GM18517 (cell line): ENCODE measurements around the gene CREM.

ENCODE experiments used
- ATAC-seq: cut with Tn5 transposase; IDR thresholded peaks from one replicate; pipeline ENCODE4 v1.9.1; 2021; ENCODE audit warnings: mild to moderate bottlenecking, moderate library complexity; ENCODE audit not compliant: unreplicated experiment

CREM gene

DNA sequence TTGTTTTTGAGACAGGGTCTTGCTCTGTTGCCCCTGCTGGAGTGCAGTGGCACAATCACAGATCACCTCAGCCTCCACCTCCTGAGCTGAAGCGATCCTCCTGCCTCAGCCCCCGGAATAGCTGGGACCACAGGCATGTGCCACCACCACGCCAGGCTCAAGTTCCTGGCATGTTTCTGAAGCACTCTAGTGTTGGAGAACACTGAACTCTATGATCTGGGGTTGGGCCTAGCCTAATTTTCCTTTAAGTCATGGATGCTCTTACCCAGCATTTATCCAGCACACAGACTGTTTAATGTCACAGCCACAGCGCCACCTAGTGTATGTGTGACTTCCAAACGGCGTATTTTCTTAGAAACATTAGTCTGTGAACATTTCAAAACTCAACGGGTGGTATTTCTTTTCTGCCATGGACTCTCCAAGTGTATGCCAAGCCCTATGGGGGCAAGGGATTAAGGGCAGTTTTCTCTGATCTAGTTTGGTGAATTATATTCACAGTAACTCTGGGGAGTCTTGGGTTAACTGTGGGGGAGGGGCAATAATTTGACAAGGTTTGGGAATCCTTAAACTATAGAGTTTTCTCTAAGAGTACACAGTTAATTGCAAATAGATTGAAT is 91.8 kb downstream of the CREM start:
- ATAC-seq: peak; percentile 82

DNA sequence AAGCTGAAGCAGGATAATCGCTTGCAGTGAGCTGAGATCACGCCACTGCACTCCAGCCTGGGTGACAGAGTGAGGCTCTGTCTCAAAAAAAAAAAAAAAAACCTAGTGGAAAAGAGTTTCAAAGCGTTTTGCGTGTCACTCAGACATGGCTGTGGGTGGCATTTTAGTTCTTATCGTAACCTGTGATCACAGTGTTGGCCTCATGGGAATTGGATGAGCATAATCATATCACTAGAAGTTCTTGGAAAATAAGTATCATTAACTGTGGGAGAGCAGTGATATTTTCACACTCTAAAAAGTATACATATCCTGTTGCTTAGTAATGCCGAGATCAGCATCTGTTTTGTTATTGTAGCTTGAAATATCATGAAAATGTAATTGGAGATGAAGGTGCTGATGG is 92.6 kb downstream of the CREM start:
- no peak for ATAC-seq

- no peak for ATAC-seq
These were observed 93.5 kb downstream of the CREM start for GRCh38 chr10:35219891-35220890.

GRCh38 chr10:35223016-35223415 is 96.4 kb downstream of the CREM start:
- no peak for ATAC-seq

DNA sequence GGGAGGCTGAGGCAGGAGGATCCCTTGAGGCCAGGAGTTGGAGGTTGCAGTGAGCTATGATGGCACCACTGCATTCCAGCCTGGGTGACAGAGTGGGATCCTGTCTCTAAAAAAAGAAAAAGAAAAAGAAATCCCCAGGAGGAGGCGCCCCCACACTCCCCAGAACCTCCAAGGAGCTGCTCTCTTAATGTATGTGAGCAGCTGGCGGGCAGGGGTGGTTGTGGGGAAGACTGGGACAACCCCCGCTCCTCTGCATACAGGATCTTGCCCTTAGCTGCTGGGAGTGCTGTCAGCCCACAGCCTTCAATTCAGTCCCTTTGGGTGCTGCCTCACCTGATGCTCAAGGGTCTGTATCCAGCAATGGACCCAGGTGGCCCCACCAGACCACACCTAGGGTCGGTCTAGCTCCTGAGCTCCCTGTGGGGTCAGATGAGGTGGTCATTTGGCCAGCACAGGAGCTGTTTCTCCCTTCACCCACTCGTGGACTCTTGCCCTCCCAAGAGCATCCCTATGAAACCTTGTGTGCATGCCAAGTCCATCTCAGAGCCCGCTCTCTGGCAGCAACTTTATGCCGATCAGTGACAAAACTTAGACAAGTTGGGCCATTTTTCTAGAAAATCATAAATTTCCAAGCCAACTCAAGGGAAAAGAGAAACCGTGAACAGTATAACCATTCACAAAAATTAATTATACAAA is 97.5 kb downstream of the CREM start:
- no peak for ATAC-seq

DNA sequence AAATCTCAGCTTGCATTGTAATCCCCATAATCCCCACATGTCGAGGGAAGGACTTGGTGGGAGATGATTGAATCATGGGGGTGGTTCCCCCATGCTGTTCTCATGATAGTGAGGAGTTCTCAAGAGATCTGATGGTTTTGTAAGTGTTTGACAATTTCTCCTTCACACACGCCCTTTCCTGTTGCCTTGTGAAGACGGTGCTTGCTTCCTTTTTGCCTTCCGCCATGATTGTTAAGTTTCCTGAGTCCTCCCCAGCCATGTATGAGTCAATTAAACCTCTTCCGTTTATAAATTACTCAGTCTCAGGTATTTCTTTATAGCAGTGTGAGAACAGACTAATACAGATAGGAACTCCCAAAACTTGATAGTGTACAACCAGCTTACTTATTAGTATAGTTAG is 98.6 kb downstream of the CREM start:
- no peak for ATAC-seq

GRCh38 chr10:35226507-35226906 is 99.9 kb downstream of the CREM start:
- ATAC-seq: no peak

DNA sequence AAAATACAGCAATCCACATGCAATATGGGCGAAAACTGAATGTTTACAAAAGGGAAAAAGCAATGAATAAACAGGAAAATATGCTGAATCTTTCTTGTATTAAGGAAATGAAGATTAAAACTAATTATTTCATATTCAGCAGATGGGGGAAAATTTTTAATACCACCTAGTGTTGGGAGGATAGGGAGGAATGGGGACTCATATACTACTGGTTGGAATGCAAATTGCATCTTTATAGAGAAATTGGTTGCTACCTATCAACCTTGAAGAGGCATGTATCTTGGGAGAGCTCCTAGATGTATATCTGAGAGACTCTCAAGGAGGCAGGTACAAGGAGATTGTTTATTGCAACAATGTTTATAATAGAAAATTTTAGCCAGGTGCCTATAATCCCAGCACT is 101.4 kb downstream of the CREM start:
- no peak for ATAC-seq

GRCh38 chr10:35231646-35232045 is 105.0 kb downstream of the CREM start:
- ATAC-seq: no peak

DNA sequence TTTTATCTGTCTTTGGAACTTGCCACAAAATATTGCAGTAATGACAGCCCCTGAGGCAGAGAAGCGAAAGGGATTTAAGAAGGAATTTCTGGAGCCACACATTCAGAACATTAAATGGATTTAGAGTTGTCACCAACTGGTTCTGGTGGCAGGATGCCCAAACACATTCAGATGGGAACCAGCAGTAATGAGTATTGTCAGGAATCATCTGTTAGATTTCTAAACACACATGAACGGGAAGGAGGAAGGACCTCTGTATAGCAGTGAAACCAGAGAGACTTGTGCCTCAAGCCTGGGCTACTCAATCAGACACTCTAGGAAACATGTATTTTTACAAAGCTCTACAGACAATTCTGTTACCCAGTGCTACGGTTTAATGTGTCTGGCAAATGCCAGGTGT is 105.9 kb downstream of the CREM start:
- ATAC-seq: no peak

GRCh38 chr10:35234073-35234472 is 107.4 kb downstream of the CREM start:
- no peak for ATAC-seq

GRCh38 chr10:35236739-35237138 is 110.1 kb downstream of the CREM start:
- ATAC-seq: no peak

DNA sequence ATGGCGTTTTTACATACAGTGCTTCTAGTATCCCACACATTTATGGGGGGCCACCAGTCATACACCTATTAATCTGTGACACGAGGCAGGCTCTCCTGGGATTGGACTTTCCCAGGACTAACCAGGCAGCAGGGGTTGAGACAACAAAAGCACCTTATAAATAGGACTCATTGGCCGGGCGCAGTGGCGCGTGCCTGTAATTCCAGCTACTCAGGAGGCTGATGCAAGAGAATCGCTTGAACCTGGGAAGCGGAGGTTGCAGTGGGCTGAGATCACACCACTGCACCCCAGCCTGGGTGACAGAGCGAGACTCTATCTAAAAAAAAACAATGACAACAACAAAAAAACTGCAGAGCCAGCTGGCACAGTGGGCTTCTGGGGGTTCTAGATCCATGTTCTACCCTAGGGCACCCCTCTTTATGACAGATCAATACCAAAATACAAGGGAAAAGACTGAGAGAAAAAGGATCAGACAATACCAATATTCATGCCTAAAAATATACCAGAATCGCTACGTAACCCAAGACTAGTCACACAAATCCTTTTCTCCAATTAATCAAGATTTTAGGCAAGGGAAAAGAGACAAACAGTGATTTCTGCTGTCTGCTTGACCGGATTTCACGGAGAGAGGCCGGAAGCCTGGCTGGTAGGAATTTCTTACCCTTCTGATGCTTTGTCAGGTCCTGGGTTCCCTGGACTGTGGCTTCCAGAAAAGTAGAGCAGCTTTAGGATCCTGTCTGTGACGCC is 111.3 kb downstream of the CREM start:
- ATAC-seq: no peak

DNA sequence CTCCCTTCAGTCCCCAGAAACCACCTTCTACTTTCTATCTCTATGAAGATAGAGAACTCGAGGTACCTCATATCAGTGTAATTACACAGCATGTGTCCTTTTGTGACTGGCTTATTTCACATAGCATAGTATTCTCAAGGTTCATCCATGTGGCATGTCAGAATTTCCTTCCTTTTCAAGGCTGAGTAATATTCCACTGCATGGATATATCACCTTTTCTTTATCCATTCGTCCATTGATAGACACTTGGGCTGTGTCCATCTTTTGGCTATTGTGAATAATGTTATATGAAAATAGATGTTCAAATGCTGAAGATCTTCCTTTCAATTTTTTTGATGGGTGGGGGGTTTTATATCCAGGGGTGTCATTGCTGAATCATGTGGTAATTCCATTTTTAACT is 117.9 kb downstream of the CREM start:
- ATAC-seq: no peak

DNA sequence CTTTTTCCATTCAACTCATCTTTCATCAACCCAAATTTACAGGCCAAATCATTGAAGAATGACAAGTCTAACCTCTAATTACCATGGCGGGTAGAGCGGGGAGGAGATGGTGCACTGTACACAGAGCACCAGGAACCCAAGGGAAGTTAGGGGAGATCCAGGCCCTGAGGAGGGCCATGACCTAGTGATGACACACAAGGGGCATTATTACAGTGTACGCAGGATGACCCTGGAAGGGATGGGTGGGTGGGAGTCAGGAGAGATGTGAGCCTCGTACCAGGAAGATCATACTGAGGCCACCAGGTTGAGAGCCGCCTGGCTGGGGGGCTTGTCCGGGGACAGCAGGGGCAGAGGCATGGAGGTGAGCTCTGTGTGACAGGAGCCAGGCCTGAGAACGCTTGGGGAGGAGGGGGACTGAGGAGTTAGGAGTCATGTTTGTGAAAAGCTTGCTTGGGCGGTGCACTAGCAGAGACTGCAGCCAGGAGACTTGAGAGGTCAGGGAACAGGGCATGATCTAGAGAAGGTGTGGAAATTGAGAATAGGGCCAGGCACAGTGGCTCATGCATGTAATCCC is 120.2 kb downstream of the CREM start:
- ATAC-seq: no peak

GRCh38 chr10:35251373-35252100 is 124.9 kb downstream of the CREM start:
- no peak for ATAC-seq

- no peak for ATAC-seq
These were observed 130.7 kb downstream of the CREM start for GRCh38 chr10:35257057-35257983.

- no peak for ATAC-seq
These were observed 133.2 kb downstream of the CREM start for GRCh38 chr10:35259769-35260397.
